GM18526 (cell line): ENCODE results near the gene SCP2.

Experiments used
- POLR2A ChIP-seq: IDR thresholded peaks from 3 replicates; pipeline ENCODE4 v1.6.1; 2011; ENCODE audit not compliant: insufficient read length; ENCODE audit errors: extremely low read depth

Gene SCP2

DNA sequence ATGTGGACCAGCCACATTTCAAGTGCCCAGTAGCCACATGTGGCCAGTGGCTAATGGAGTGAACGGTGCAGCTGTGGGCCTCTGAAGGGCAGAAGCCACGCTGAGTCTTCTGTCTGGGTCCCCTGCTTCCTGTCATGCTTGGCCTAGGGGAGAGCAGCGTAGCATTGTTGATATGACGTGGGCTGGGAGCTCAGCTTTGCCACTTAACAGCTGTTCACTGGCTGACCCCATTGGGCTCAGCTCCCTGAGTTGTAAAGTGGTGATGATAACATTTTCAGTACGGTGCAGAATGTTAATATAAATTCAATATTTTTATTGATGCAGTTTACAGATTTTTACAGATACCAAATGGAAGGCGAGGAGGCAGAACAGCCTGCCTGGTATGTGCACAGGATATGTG lies 139.4 kb downstream of the SCP2 start:
- no peak for TF ChIP-seq POLR2A

DNA sequence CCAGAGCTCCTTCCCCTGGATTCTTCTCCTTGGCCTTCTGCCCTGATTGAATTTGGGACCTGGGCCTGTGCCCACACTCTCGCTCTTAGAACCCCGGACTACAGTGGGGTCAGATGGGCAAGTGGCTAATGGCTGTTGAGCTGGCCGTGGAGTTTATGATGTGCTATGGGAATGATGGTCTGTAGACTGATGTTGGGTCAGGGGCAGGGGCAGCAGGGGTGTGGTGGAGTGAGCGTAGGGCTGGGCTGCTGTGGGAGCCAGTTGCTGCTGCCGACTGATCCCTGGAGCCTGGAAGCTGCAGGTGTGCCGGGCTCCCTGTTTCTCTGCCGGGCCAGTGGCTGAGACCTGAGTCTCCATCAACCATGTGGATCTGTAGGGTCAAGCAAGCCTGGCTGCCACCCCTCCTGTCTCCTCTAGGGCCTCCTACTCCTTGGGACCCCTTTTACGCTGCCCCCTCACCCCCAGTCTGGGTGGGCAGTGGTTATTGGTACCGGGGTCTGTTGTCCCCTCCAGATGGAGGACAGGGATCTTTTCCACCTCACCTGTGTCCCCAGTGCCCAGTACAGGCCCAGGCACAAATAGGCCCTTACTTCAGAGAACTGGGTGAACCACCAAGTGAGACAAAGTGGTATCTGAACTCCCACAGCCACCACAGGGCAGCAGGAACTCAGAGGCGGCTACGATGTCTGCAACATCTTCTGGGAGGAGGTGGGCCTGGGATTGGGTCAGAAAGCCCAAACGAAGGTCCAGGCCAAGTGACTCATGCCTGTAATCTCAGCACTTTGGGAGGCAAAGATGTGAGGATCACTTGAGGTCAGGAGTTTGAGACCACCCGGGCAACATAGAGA lies 140.0 kb downstream of the SCP2 start:
- TF ChIP-seq POLR2A: no peak

DNA sequence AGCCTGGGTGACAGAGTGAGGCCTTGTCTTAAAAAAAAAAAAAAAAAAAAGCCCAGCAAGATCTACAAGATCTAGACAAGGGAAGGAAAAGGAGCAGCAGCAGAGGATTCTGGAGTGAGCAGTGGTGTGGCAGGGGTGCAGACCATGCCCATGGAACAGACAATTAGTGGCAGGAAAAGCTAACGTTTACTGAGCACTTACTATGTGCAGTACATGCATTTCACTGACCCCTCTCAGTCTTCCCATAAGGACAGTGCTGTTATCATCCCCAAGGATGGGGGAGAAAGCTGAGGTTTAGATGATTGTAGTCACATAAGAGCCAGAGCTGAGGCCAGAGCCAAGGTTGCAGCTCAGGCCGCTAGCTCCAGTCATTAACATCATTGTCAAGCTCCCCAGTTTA lies 140.8 kb downstream of the SCP2 start:
- TF ChIP-seq POLR2A: no peak

DNA sequence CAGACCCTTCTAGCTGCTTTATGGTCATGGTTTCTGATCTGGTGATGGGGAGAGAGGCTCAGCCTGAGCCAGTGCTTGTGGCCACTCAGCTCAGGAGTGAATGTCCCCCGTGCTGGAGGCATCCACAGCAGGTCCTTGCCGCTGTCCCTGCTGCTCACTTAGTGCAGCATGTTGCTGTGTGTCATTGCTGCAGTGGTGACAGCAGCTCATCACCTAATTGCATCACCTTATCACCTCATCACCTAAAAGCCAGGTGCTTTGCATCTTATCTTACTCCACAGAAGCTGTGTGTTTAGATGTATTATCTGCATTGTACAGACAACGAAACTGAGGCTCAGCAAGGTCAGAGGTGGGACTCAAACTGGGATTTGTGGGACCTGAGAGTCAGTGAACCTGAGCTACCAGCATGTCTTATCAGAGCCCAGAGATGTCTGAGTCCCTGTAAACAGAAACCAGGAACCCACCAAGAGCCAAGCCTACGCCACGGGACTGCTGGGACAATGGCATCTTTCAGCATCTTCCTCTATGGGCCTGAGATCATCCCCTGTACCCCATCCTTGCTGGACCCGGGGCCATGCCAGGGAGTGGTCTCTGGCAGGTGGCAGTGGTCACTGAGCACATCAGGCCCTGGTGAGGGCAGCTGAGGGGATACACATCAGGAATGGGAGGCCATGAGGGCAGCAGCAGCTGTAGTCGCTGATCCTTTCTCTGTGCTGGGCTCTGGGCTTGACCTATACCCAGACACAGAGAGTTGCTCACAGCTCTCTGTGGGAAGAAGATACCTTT lies 141.4 kb downstream of the SCP2 start:
- no peak for TF ChIP-seq POLR2A

DNA sequence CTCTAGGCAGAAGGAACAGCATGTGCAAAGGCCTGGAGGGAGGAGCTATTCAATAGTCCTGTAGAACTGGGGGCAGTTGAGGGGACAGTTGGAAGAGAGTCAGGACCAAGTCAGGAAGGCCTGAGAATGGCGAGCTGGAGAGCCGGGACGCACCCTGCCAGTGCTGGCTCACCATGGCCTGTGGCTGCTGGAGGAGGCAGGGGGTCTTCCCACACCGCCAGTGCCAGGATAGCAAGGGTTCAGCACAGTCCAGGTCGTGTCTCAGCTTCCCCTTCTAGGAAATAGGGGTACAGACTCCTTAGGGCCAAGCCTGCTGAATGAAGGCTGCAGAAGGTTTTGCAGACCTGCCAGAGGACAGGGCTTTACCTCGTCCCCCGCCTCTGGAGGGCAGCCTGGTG lies 142.2 kb downstream of the SCP2 start:
- TF ChIP-seq POLR2A: no peak

DNA sequence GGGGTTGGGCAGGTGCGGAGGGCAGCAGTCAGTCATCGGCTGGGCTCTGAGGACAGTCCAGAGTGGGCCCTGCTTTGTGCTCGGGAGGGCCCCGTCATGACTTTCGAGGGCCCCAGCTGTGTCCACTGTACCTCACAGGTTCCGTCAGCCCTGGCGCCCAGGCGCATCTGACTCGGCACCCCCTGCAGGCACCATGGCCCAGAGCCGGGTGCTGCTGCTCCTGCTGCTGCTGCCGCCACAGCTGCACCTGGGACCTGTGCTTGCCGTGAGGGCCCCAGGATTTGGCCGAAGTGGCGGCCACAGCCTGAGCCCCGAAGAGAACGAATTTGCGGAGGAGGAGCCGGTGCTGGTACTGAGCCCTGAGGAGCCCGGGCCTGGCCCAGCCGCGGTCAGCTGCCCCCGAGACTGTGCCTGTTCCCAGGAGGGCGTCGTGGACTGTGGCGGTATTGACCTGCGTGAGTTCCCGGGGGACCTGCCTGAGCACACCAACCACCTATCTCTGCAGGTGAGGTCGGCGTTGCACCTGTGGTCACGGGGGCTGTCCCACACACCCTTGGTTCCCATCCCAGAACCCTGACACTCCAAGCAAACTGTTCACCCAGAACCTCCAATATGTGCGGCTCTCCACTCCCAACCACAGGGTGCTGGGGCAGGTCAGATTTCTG lies 142.7 kb downstream of the SCP2 start:
- TF ChIP-seq POLR2A: no peak

DNA sequence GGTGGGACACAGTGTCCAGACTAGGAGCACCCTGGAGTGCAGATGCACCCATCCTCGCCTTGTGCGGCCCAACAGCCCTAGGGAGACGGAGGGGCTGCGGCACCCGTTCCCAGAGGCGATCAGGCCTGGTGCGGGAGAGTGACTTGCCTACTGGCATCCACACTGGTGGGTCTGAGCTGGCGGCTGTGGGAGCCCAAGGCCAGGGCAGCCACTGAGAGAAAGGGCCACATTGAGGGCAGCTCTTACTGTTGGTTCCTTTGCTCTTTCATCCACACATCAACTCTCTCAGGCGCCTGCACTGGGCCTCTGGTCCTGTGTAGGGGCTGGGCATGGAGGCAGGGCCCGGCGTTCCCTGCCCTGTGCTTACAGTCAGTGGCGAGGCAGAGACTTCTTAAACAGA lies 143.5 kb downstream of the SCP2 start:
- TF ChIP-seq POLR2A: no peak

- no peak for TF ChIP-seq POLR2A
Observed at GRCh38 chr1:53071167-53071865, 144.2 kb downstream of the SCP2 start.

DNA sequence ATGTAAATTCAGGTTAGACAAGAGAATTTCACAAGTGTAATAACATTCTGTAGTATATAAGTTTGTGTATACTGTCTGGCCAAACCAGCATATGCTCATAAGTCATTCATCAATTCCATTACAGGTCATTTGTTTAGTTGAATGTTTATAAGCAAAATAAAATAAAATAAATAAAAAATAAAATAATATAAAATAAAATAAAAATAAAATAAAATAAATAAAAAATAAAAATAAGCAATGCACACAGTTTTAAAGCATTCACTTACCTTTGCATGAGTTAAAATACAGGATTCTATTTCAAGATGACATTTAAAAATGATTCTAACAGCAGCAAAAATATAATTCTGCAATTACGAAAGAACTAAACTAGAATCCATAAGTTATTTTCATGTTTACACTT lies 144.8 kb downstream of the SCP2 start:
- TF ChIP-seq POLR2A: no peak

DNA sequence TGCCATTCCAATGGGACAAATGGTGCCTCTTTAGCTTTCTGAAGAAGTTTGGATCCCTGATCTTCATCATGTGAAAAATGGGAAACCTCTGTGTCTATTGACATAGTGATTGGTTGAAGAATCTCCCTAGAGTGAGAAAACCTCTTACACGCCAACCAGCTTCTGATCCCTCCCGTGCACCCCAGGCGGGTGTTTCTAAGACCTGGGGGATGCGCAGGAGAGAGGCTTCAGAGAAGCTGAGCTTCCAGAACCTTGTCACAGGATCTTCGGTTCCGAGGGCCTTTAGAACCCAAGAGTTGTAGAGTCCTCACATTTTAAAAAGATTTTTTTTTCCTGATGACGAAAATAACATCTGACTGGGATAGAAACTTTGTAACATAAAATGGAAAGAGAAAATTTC lies 146.2 kb downstream of the SCP2 start:
- TF ChIP-seq POLR2A: no peak

- no peak for TF ChIP-seq POLR2A
Observed at GRCh38 chr1:53073868-53074311, 146.8 kb downstream of the SCP2 start.

DNA sequence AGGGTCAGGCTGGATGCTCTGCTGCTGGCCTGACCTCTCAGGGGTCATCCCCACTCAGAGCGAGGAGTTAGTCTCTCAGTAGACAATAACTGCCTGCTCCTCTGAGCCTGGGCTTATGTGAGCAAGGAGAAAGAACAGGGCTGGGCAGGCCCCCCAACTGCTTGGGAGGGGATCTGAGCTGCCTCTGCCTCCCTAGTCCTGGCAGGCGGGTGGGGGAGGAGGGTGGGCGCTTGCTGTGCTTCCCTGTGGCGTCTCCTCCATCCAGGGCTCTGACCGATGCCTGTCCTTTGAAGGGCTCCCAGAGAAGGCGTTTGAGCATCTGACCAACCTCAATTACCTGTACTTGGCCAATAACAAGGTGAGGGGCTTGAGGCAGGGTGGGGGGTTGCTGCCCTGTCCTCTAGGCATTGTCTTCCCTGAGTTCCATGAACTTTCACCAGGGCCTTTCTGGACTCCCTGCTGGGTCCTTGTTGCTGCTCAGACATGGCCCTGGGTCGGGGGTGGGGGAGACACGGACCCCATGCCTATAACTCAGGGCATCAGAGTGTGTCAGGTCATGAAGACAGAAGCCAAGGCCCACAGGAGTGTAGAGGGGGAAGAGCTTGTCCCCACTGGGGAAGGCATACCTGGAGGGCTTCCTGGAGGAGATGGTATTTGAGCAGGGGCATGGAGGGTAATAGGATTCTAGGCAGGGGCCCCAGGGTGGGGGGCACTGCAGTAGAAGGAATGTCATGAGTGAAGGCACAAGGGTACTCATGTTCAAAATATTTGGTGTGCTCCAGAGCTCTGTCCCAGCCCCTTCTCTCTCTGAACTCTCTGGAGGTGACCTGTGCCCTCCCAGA lies 147.5 kb downstream of the SCP2 start:
- TF ChIP-seq POLR2A: no peak

DNA sequence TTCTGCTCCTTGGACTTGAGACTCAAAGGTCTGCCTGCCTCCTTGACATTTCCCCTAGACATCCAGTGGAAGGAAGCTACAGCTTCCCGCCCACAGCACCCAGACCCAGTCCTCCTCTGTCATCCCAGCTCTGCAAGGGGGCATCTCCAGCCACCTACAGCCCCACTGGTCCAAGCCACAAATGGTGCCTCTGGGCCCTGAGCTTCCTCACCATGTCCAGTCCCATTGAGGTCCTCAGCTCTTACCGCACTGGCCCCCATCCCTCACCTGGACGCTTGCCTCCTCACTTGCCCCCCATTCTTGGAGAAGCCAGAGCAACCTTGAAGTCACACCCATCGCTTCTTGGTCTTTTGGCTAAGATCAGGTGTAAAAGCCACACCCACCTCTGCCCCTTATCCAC lies 148.1 kb downstream of the SCP2 start:
- no peak for TF ChIP-seq POLR2A

DNA sequence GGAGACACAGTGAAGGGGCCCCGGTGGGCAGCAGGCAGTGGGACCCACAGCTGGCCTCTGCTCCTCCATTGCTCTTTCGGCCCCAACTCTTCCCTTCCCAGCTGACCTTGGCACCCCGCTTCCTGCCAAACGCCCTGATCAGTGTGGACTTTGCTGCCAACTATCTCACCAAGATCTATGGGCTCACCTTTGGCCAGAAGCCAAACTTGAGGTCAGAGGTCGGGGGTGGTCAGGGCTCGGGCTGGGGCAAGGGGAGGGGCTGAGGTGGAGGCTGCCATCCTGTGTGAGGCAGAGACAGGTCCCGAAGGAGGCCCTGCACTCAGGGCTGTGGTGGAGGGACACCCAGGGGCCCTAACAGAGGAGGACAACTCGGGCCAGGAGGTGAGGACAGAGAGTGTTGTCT lies 148.7 kb downstream of the SCP2 start:
- no peak for TF ChIP-seq POLR2A
